GM21367 (cell line): ENCODE results near the gene GID4.
A peak's percentile ranks its signal among the peaks of the same experiment; 100 is the strongest.

Experiments used
- ATAC-seq: cut with Tn5 transposase; IDR thresholded peaks from one replicate; pipeline ENCODE4 v1.9.1; 2021; ENCODE audit not compliant: unreplicated experiment

Gene GID4

GRCh38 chr17:18016426-18016825 lies 22.8 kb upstream of the GID4 start:
- no peak for ATAC-seq

- no peak for ATAC-seq
These were observed 21.2 kb upstream of the GID4 start for GRCh38 chr17:18017958-18018357.

GRCh38 chr17:18018411-18018921 lies 20.7 kb upstream of the GID4 start:
- no peak for ATAC-seq

GRCh38 chr17:18019838-18020154 lies 19.4 kb upstream of the GID4 start:
- ATAC-seq, result no peak

GRCh38 chr17:18020971-18021370 lies 18.2 kb upstream of the GID4 start:
- no peak for ATAC-seq

- no peak for ATAC-seq
These were observed 17.8 kb upstream of the GID4 start for GRCh38 chr17:18021372-18021771.

- peak; percentile 51 for ATAC-seq
These were observed 13.8 kb upstream of the GID4 start for GRCh38 chr17:18025241-18025944.

- ATAC-seq, result no peak
These were observed 13.0 kb upstream of the GID4 start for GRCh38 chr17:18025945-18026776.

- ATAC-seq, result no peak
These were observed 11.9 kb upstream of the GID4 start for GRCh38 chr17:18027280-18027679.

GRCh38 chr17:18028114-18028951 lies 10.9 kb upstream of the GID4 start:
- no peak for ATAC-seq

- ATAC-seq, result no peak
These were observed 10.2 kb upstream of the GID4 start for GRCh38 chr17:18028952-18029540.

GRCh38 chr17:18031955-18032354 lies 7.3 kb upstream of the GID4 start:
- no peak for ATAC-seq

GRCh38 chr17:18033442-18034099 lies 5.6 kb upstream of the GID4 start:
- peak; percentile 67 for ATAC-seq

GRCh38 chr17:18035704-18036103 lies 3.5 kb upstream of the GID4 start:
- ATAC-seq, result no peak

GRCh38 chr17:18037486-18037885 lies 1.7 kb upstream of the GID4 start:
- ATAC-seq, result no peak

GRCh38 chr17:18038149-18038850 lies 908 bp upstream of the GID4 start:
- ATAC-seq, result no peak

GRCh38 chr17:18039535-18040260 lies 490 bp downstream of the GID4 start:
- peak; percentile 24 for ATAC-seq

- no peak for ATAC-seq
These were observed 1.2 kb downstream of the GID4 start for GRCh38 chr17:18040261-18040858.

GRCh38 chr17:18041776-18042175 lies 2.6 kb downstream of the GID4 start:
- ATAC-seq, result no peak
